ENCODE data around the gene ALK. TPM values are rescaled to one million over a fixed set of nuclear protein-coding genes. Genes with fewer than 3 reads are reported as not detected.

Gene ALK
- total and polyA plus RNA-seq, 2 experiments from 2014 or later, result 0.35 TPM; not detected in 1

DNA sequence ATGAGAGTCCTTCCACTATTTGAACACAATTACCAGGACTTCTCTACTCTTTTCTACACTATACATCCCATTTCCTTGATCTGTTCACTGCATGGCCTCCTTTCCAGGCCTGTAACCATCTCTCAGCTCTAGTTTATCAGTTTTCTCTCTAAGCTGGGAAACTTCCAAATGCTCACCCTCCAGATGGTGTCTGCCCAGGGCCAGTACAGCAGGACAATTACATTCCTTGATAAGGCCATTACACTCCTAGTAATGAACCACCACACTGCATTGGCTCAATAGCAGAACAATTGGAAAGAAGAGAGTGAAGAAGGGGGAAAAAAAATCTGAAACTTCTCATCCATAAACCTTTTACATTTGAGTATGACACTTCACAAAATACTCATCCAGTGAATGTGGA is 359.1 kb downstream of the ALK start (continued):
- TF ChIP-seq ZNF114 (CRISPR knock-in tag; IDR thresholded peaks at IDR 0.05) (no peak), EZH2 (IDR thresholded peaks at IDR 0.05; ENCODE audit: low read depth, unreplicated experiment) (no peak), STAT1 (IDR thresholded peaks at IDR 0.05; ENCODE audit: unreplicated experiment) (no peak), NANOG (IDR thresholded peaks at IDR 0.05; ENCODE audit: borderline replicate concordance) (no peak)
- TF ChIP-seq, protein P1, sequence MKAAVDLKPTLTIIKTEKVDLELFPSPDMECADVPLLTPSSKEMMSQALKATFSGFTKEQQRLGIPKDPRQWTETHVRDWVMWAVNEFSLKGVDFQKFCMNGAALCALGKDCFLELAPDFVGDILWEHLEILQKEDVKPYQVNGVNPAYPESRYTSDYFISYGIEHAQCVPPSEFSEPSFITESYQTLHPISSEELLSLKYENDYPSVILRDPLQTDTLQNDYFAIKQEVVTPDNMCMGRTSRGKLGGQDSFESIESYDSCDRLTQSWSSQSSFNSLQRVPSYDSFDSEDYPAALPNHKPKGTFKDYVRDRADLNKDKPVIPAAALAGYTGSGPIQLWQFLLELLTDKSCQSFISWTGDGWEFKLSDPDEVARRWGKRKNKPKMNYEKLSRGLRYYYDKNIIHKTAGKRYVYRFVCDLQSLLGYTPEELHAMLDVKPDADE (IDR thresholded peaks at IDR 0.05), result no peak
- TF ChIP-seq, protein P2, sequence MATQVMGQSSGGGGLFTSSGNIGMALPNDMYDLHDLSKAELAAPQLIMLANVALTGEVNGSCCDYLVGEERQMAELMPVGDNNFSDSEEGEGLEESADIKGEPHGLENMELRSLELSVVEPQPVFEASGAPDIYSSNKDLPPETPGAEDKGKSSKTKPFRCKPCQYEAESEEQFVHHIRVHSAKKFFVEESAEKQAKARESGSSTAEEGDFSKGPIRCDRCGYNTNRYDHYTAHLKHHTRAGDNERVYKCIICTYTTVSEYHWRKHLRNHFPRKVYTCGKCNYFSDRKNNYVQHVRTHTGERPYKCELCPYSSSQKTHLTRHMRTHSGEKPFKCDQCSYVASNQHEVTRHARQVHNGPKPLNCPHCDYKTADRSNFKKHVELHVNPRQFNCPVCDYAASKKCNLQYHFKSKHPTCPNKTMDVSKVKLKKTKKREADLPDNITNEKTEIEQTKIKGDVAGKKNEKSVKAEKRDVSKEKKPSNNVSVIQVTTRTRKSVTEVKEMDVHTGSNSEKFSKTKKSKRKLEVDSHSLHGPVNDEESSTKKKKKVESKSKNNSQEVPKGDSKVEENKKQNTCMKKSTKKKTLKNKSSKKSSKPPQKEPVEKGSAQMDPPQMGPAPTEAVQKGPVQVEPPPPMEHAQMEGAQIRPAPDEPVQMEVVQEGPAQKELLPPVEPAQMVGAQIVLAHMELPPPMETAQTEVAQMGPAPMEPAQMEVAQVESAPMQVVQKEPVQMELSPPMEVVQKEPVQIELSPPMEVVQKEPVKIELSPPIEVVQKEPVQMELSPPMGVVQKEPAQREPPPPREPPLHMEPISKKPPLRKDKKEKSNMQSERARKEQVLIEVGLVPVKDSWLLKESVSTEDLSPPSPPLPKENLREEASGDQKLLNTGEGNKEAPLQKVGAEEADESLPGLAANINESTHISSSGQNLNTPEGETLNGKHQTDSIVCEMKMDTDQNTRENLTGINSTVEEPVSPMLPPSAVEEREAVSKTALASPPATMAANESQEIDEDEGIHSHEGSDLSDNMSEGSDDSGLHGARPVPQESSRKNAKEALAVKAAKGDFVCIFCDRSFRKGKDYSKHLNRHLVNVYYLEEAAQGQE (IDR thresholded peaks at IDR 0.05; ENCODE audit: unreplicated experiment), result no peak

DNA sequence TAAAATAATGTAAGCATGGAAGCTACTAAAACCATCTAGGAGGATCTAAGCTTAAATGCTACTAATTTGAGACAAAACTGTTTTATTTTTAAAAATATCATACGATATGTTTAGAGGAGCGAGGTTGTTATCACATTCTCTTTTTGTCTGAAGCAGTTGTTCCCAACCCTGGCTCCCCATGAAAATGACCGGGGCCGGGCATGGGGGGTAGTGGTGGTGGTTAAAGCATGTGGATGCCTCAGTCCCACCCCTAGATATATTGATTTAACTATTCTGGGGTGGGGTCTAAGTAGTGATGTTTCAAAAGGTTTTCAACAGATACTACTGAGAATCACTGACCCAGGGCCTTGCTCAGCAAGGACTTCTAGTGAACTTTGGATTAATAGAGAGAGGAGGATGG is 359.8 kb downstream of the ALK start:
- H4K20me1 ChIP-seq (replicated peaks; ENCODE audit: insufficient read depth), result no peaks in the 10 kb centered on the region
- no peak overlapping the region for H3K27ac Mint-ChIP-seq
- no peak overlapping the region for H3K4me2 ChIP-seq
- no peaks in the 10 kb centered on the region; the same call in 1 of the 2 replicates for H3K9me2 ChIP-seq (ENCODE audit: insufficient read depth)
- no peak overlapping the region for H3K4me3 ChIP-seq
- DNase-seq (ENCODE audit: low spot score) (no peak), ATAC-seq (no peak)
- peaks cover 4% of the 10 kb centered on the region for H3K27me3 Mint-ChIP-seq (ENCODE audit: insufficient read depth, low read depth, poor library complexity)
- H3K36me3 Mint-ChIP-seq (ENCODE audit: low read depth), result no peaks in the 10 kb centered on the region
- no peak overlapping the region for H3K27ac ChIP-seq (ENCODE audit: low read depth)
- no peaks in the 10 kb centered on the region for H3K4me1 ChIP-seq (ENCODE audit: insufficient read depth)
- H3K27me3 ChIP-seq (ENCODE audit: insufficient read depth), result no peaks in the 10 kb centered on the region
- H3K4me3 Mint-ChIP-seq, result no peak overlapping the region
- no peaks in the 10 kb centered on the region; the same call in 2 of the 3 replicates for H3K9me3 Mint-ChIP-seq
- H3K4me1 Mint-ChIP-seq, result no peaks in the 10 kb centered on the region
- H3F3A ChIP-seq (replicated peaks; ENCODE audit: low read depth), result no peaks in the 10 kb centered on the region
- H3K79me2 ChIP-seq (replicated peaks; ENCODE audit: insufficient read depth), result no peaks in the 10 kb centered on the region
- TF ChIP-seq, protein P1 (IDR thresholded peaks at IDR 0.05), result no peak
- TF ChIP-seq JUNB (IDR thresholded peaks at IDR 0.05; ENCODE audit: unreplicated experiment) (no peak), EZH2phosphoT487 (IDR thresholded peaks at IDR 0.05; ENCODE audit: unreplicated experiment) (no peak)
- TF ChIP-seq, protein P2 (IDR thresholded peaks at IDR 0.05; ENCODE audit: unreplicated experiment), result no peak
- H2AFZ ChIP-seq, result no peak overlapping the region
- no peaks in the 10 kb centered on the region for H3K36me3 ChIP-seq (ENCODE audit: insufficient read depth)
